CD4-positive, alpha-beta T cell treated with Interleukin-4 for 4 hours (primary cell): Measurements from ENCODE around the gene SLC38A8.
A peak's percentile ranks its signal among the peaks of the same experiment; 100 is the strongest.

Experiments
- DNase-seq: peaks from one replicate; pipeline ENCODE4 v3.0.0-alpha.2; 2020

SLC38A8 gene

DNA sequence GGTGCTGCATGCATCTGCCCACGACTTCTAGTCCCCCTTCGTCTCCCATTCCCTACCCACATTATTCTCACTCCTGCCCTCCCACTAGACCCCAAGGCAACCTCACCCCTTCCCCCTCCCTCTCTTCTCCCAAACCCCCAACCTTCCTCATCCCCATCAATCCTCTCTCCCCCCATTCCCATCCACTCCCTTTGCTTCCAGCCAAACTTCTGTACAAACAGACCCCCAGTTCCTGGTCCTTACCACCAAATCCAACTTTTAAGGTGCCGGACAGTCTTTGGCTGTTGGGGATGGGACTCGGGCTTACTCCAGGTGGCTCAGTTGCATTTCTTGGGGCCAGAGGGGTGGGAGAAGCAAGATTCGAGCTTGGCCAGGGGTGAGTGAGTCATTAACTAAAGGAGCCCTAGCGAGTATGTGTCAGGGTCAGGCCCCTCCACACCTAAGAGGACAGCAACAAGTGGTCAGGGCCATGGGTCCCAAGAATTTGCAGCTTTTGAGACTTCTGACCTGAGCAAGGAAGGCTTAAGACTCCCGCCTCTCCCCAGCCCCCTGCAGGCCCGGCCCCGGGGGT, at the start of gene SLC38A8:
Gene SLC38A8 (minus strand): TSS at position 488 of the 571 bp plus-strand sequence. CDS start 638 bp downstream, outside the sequence.
- DNase-seq: no peak

DNA sequence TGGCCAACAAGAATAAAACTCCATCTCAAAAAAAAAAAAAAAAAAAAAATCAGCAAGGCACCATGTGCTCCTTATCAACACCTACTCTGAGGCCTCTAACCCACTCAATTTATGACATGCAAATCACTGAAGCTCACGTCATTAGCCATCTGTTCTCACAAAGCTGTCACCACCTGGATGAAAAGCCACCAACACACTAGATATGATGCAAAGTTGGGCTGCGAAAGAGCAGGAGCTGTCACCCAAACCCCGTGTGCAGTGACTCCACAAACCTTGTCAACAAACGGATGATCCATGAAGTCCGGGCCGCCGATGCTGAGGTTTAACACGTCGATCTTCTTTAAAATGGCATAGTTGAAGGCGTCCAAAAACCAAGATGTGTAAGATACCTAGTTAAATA, 48.9 kb upstream of the SLC38A8 start:
- DNase-seq: no peak

DNA sequence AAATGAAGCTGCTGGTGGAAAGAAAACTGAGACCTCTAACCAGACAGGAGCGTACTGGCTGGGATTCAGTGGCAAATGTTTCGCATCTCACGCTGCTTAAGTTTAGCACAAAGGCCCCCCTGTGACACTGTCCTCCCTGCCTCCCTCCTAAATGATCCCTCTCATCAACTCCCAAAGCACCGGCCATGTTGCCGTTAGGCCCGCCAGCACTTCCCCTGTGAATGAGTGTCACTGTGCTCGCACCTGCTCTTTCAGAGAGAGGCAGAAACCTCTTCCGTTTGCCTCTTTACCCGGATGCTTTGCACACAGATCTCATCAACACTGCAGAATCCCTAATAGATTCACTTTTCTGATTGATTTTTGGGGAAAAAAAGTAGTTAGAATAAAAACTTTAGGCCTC, 47.6 kb upstream of the SLC38A8 start:
- no peak for DNase-seq

DNA sequence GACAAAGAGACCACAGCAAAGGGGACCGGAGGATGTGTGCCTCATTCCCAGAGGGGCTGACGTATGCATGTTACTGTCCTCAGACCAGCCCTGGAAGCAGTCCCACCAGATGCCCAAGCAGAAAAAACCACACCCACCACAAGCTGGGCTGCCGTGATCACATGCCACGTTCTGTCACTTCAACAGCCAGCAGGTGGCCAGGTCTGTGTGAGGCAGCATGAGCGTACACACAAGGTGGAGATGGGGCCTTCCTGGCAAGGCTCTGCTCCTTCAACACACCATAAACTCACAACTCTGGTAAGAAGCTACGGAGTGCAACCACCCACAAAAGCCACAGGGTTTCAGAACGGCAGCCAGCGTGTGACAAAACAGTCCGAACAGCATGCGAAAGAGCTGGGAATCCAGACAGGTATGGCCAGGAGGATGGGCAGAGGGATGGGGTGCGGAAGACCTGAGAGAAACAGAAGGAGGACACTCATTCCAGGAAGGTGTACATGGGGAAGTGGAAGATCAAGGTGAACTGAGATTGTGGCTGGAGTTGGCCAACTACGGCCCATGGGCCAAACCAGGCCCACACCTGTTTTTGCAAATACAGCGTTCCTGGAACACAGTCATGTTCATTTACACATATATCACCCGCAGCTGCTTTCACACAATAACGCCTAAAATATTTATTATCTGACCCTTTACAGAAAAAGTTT, 46.2 kb upstream of the SLC38A8 start:
- peak; percentile 27 for DNase-seq

DNA sequence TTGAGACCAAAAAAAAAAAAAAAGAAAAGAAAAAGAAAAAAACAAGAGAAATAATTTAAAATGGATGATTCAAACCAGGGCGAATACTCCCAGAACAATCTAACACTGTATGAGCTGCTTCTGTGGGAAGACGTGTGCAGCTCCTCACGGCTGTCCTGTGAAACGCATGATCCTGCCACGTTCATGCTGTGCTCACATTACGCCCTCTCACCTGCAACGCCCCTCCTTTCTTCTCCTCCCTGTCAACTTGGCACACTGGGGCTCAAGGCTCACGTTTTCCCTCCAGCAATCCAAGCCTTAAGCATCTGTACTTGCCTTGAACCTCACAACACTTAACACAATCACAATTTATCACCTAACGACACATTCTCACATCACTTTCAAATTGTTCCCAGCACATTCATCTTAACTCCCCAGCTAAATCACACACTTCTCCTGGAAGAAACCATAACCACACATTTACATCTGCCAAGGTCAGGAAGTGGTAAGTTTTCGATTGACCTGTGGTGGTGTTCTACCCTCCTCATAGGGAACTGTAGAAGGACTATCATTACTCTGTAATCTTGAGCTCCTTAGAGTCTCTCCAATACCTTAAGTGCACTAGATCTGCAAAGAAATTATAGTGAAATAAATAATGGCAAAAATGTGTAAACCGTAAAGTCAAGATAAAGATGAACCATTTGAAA, 45.0 kb upstream of the SLC38A8 start:
- no peak for DNase-seq

DNA sequence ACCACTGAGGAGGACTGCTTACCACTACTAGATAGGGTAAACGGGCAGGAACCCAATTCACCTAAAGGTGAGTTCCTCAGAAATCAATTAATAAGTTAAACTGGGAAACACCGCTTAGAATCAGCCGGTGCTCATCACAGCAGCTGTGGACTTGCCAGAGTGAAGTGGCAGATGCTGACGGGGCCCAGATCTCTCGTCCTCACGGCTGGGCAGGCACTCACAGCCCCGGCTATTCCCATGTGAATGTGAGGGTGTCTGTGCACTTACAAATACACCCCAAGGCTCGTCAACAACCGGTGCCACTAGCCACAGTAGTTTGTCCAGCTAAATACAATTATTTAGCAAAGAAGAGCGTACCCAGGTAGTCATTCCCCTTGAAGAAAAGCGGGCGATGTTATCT, 44.4 kb upstream of the SLC38A8 start:
- no peak for DNase-seq

DNA sequence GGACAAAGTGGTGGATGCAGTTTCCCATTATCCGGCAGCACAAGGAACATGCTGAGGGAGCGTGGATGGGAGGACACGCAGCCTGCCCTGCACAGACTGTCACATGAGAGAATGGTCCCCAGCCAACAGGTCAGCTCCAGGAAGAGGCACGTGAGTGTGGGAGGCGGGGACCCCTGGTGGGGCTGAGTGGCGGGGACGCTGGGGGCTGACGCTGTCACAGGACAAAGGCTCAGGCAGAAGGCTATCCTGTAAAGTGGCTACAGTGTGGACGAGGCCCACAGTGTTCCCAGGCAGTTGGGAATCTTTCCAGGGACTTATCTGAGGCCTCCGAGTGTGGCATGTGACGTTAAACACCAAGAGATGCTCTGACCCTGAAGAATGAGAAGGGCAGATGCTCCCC, 43.7 kb upstream of the SLC38A8 start:
- DNase-seq: no peak

DNA sequence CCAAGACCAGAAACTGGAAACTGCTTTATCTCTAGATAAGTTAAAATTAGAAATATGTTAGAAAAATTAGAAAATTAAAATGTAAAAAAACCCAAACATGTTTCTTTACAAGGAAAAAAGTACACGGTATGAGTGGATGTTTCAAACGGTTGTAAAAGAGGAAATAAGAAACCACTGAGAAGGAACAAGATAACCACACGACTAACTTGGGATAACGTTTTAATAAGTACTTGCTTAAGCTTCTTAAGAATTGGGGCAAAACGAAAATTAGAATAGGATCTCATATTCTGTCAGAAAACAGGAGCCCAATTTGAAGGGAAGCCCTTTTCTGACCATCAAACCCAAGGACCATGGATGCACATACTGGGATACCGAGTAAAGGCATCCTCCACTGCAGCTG, 43.2 kb upstream of the SLC38A8 start:
- DNase-seq: no peak

DNA sequence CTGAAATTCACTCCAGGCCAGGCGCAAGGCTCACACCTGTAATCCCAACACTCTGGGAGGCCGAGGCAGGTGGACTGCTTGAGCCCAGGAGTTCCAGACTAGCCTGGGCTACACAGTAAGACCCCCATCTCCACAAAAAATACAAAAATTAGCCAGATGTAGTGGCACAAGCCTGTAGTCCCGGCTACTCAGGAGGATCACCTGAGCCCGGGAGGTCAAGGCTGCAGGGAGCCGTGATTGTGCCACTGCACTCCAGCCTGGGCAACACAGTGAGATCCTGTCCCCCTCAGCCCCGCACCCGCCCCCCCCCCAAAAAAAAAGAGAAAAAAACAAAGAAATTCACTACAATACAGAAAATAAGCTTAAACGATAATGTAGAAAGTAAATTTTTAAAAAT, 42.7 kb upstream of the SLC38A8 start:
- DNase-seq: no peak

DNA sequence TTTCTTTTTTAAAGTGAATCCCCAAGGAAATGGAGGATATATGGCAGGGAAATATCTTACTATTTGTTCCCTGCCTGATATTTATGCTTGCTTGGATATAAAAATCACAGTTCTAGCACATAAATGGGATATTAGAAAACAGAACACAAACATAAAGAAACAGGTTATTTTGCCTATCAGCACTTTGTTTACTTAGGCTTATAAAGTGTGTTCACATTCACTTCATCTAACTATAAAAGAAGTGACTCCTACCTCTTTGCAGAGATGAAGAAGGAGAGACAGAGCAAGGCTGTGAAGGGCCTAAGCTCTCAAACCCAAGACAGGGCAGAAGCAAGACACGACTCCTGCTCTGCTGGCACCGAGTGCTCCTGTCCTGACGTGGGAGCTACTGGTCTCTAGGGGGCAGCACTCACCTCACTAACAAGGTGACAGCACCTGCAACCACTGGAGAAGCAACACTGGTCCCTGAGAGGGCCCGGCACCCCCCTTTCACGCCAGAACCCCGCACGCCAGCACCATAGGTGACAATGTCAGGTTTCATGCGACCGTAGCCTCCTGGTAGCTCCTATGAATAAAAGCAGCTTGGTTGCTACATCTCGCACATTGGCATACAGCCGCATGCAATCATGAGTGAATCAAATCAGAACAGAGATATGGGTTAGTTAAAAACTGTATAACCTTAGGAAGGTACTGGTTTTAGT, 42.1 kb upstream of the SLC38A8 start:
- peak; percentile 68 for DNase-seq

DNA sequence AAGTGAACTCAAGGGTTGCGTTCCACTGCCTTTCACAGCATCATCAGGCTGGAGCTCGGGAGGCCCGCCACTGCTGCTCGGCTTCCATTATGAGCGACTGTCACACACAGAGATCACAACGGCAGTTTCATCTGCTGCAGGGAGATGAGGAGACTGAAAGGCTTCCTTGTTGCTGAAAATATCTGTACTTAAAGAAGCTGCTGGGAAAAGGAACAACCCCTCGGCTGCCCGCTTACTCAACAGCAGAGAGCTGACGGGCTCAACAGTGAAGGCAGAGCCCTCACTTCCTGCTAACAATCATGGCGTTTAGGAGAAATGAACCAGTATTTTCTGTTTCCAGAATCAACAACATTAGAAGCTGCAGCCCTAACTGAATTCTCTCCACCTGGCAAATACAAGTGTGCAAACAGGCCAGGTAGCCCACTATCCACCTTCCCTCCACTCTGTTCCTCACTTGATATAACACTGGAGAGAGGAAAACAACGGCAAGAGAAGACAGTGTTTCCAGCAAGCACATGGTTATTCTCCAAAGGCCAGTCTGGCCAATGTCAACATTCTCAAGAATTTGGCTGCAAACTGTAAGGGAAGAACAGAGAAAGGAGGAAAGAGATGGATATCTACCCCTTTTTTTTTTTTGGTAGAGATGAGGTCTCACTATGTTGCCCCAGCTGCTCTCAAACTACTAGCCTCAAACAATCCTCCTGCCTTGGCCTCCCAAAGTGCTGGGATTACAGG, 40.4 kb upstream of the SLC38A8 start:
- DNase-seq: no peak

DNA sequence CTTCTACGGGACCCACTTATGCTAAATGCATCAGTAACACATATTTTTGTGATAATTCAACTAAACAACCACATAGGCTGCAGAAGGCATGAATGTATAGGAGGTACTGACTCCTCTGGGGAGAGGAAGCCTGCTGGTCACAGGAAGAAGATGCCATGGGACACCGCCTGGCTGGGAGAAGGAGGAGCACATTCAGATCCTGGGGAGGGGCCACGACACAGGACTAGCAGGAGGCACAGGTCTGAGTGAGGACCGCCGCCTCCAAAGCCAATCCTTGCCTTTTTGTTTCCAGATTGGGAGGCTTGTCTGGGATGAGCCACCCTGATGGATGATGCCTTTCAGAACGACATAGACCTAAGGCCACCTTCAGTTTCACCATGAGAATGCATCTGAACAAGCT, 39.5 kb upstream of the SLC38A8 start:
- no peak for DNase-seq

DNA sequence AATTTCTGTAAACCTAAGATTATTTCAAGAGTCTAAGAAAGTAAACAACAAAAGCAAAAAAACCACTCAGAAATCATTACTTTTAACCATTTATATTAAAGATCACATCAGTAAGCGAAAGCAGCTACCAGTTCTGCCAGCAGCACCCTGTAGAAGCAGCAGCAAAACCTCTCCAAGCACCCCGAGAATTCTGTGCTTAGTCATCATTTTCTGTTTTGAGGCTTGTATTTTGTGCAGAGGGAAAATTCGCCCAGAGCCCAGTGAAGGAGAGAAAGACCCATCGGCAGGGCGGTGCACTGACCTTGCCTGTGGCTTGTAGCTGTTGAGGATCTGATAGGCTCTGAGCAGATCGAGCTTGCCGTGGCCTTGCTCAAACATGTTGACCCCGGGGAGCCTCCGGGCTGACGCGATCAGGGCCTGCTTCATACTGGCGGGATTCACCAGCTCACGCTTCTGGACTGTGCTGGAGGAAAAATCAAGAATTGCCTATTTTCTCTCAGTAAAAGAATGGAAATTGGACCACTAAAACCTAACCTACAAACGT, 38.9 kb upstream of the SLC38A8 start:
- DNase-seq: no peak

DNA sequence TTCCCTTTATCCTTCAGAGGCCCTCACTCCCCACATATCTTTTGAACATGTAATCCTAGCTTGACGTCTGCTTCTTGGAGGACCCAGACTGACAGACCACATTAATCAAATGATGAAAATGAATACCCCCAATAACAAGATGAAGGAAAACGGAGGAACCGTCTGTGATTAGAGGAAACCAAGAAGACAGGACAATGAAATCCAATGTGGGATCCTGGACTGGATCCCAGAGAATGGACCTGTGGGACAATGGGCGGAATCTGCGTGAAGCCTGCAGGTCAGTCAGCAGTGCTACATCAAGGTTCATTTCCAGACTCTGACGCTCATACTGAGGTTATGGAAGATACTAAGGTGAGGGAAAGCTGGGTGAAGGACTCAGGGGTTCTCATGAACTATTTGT, 38.2 kb upstream of the SLC38A8 start:
- DNase-seq: no peak

DNA sequence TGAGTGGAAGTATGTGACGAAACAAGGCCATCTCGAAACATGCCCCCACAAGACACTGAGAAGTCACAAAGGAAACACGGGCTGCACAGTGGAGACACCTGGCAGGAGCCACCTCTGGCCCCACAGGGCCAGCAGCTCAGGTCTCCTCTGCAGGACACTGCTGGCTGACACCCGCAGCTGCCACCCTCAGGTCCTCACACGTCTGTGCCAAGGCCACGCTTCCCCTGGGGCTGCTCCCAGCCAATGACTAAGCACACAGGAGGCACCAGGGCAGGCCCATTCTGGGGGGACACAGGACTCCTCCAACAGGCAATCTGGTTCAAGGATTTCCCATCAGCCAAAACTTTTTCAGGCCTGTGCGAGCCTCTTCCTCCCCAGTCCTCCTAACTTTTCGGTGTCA, 37.8 kb upstream of the SLC38A8 start:
- DNase-seq: no peak

DNA sequence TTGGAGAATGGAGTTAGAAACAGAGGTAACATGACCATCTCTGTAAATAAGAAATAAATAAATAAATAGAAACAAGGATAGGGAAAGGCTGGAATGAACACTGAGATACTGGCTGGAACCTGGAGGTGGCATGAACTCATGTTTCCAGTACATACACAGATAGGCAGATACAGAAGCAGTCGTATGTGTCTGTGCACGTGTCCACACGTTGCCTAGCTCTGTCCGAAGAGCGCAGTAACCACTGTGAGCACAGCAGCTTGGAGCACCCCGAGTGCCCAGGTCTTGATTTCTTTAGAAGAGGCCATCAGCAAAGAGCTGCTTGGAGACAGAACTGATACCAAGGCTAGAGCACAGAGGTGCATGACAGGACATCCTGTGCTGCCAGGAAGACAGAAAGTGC, 37.1 kb upstream of the SLC38A8 start:
- no peak for DNase-seq

DNA sequence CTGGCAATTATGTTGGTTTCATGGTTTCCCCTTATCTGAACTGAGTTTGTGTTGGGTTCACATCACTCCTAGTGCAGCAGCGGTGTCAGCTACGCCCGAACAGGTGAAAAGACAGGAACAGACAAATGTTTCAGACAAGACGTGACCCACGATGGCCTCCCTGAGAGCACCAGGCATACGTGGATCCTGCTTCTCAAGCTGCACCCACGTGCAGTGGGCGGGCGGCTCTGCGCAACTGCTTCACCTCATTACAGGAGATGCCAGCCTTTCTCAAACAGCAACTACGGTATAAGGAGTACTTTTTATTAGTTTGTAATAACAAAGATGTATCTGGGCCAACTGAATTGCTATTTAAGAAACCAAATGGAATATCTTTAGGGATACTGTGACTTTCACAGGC, 32.8 kb upstream of the SLC38A8 start:
- DNase-seq: no peak

DNA sequence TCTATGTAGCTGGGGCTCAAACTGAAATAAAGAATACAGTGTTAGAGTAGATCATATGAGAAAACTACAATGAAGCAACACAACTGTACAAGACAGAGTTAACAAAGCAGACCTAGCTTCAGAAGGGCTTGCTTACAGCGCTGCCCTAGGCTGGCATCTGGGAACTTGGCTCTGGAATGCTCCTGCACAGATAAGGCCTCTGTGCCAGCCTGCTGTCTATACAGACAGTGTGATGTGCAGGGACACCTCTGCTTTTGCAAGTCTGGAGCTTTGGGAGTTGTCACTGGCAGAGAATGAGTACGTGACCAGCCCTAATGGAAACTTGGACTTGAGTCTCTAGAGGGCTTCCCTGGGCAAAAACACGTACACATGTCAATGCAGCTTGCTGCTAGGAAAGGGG, 32.1 kb upstream of the SLC38A8 start:
- no peak for DNase-seq

DNA sequence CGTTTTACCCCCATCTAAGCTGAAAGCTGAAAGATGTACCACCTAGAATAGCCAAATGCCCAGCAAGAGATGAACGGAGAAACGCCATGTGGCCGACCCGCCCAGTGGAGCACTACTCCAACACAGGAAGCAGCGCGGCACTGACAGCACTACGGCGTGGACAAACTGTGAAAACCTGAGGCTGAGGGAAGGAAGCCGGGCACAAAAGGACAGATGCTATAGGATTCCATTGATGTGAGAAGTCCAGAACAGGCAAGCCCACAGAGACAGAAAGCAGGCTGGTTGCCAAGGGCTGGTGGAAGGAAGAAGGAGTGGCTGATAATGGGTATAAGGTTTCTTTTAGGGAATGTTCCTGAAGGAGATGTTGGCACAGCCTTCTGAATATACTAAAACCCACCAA, 29.4 kb upstream of the SLC38A8 start:
- DNase-seq: no peak

DNA sequence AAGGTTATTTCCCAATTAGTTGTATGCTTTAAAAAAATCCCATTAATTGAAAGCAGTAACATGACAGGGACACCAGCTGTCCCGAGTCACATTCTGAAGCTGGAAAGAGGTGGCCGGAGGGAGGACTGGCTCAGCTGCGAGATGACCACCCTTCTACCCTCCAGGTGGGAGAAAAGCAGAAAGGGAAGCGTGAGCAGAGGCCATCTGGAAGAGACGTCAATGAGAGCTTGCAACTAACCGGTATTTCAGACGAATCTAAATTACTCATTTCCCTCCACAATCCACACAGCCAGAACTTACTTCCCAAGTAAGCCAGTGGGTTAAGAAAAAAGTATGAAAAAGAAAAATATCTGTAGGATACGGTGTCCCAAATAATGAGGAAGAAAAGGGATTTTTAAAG, 28.5 kb upstream of the SLC38A8 start:
- no peak for DNase-seq

DNA sequence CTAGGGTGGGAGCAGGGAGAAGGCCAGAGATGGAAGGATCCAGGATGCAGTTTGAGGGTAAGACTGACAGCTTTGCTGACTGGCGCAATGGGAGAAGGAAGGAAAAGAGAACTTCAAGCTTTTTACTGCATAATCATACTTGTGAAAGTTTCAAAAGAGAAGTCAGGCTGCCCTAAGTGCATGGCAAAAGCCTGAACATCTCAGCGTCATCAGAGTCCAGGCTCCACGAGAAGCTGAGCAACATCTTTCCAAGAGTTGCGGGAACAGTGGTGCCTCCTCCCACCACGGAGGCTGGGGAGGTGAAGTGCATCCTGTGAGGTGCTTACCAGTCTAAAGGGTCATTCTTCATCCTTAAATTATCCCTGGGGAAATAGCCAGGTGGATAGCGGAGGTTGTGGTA, 26.9 kb upstream of the SLC38A8 start:
- no peak for DNase-seq

DNA sequence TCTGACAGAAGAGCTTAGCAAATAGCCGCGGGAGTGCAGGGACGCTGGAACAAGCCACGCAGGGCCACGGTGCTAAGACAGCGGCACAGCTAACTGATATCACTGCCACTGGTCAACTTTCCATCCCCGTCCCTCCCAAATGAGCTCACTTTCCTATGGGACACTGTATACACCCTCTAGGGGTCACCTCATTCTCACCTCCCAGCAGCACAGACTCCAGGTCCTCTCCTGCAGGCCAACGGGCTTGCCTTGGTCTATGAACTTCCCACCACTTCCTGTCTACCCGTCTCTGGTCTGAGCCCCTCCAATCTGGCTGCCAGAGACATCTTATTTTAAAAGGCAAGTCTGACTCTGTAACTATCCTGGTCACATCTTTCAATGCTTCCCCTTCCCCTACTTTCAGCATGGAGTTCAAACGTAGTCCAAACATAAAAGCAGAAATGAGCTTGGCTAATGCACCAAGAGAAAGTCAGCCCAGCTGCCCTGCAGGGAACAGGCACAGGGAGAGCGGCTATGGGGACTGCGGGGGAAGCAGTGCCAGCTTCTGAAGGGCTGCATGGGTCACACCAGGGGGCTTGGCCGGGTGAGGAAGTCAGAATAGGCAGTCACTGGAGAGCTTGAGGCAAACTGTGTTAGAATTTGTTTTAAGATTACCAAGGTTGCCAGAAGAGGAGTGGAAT, 26.3 kb upstream of the SLC38A8 start:
- DNase-seq: no peak
